ENCODE measurements around the gene GPR137. TPM values are rescaled to one million over a fixed set of nuclear protein-coding genes. Genes with fewer than 3 reads are reported as not detected.

Gene GPR137
- total and polyA plus RNA-seq, 2 experiments from 2014 or later, result 25.2 to 63.9 TPM

GRCh38 chr11:64285885-64286800 lies 495 bp downstream of the GPR137 start:
- Histone ChIP-seq H3K4me2 (peak overlapping the region; percentile 94), H3K9me3 (ENCODE audit: low read depth) (no peaks in the 10 kb centered on the region), H3K79me2 (peaks cover 13% of the 10 kb centered on the region), H3K4me3 (peak overlapping the region; percentile 63), H3K9me2 (replicated peaks; ENCODE audit: insufficient read depth) (no peaks in the 10 kb centered on the region), H2AFZ (peak overlapping the region; percentile 53), H3K36me3 (replicated peaks; ENCODE audit: insufficient read depth, low read depth) (no peaks in the 10 kb centered on the region), H4K20me1 (ENCODE audit: insufficient read depth, poor library complexity, severe bottlenecking) (no peaks in the 10 kb centered on the region), H3K4me1 (ENCODE audit: insufficient read depth) (peaks cover 12% of the 10 kb centered on the region), H3K27ac (peak overlapping the region; percentile 24), H3K27me3 (peaks cover 16% of the 10 kb centered on the region)
- TF ChIP-seq, protein P1, sequence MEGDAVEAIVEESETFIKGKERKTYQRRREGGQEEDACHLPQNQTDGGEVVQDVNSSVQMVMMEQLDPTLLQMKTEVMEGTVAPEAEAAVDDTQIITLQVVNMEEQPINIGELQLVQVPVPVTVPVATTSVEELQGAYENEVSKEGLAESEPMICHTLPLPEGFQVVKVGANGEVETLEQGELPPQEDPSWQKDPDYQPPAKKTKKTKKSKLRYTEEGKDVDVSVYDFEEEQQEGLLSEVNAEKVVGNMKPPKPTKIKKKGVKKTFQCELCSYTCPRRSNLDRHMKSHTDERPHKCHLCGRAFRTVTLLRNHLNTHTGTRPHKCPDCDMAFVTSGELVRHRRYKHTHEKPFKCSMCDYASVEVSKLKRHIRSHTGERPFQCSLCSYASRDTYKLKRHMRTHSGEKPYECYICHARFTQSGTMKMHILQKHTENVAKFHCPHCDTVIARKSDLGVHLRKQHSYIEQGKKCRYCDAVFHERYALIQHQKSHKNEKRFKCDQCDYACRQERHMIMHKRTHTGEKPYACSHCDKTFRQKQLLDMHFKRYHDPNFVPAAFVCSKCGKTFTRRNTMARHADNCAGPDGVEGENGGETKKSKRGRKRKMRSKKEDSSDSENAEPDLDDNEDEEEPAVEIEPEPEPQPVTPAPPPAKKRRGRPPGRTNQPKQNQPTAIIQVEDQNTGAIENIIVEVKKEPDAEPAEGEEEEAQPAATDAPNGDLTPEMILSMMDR (IDR thresholded peaks at IDR 0.05; ENCODE audit: poor library complexity), result no peak
- TF ChIP-seq EZH2phosphoT487 (IDR thresholded peaks at IDR 0.05; ENCODE audit: low read depth, severe bottlenecking, unreplicated experiment) (no peak), EZH2 (IDR thresholded peaks at IDR 0.05; ENCODE audit: borderline replicate concordance) (no peak)
- WGBS (ENCODE audit: low lambda C conversion rate, missing lambda C conversion rate), result 60% methylated on average over 21 of the region's 40 CpGs
- DNase-seq (ENCODE audit: low spot score), result no peak

GRCh38 chr11:64286801-64287159 lies 1.1 kb downstream of the GPR137 start:
- Histone ChIP-seq H3K79me2 (peaks cover 13% of the 10 kb centered on the region), H2AFZ (no peak overlapping the region), H3K4me3 (no peak overlapping the region), H4K20me1 (ENCODE audit: insufficient read depth, poor library complexity, severe bottlenecking) (no peaks in the 10 kb centered on the region), H3K9me3 (ENCODE audit: low read depth) (no peaks in the 10 kb centered on the region), H3K4me2 (no peak overlapping the region), H3K4me1 (ENCODE audit: insufficient read depth) (peaks cover 12% of the 10 kb centered on the region), H3K27me3 (peaks cover 22% of the 10 kb centered on the region), H3K9me2 (replicated peaks; ENCODE audit: insufficient read depth) (no peaks in the 10 kb centered on the region), H3K27ac (no peak overlapping the region), H3K36me3 (replicated peaks; ENCODE audit: insufficient read depth, low read depth) (no peaks in the 10 kb centered on the region)
- 93% methylated on average over 9 of the region's 9 CpGs for WGBS (ENCODE audit: low lambda C conversion rate, missing lambda C conversion rate)
- TF ChIP-seq, protein P1 (IDR thresholded peaks at IDR 0.05; ENCODE audit: poor library complexity), result no peak
- TF ChIP-seq EZH2 (IDR thresholded peaks at IDR 0.05; ENCODE audit: borderline replicate concordance) (no peak), EZH2phosphoT487 (IDR thresholded peaks at IDR 0.05; ENCODE audit: low read depth, severe bottlenecking, unreplicated experiment) (no peak)
- DNase-seq (ENCODE audit: low spot score), result no peak

GRCh38 chr11:64287676-64288352 lies 2.2 kb downstream of the GPR137 start:
- H3K36me3 ChIP-seq (replicated peaks; ENCODE audit: insufficient read depth, low read depth), result no peaks in the 10 kb centered on the region
- peaks cover 13% of the 10 kb centered on the region for H3K79me2 ChIP-seq
- no peak for DNase-seq (ENCODE audit: low spot score)
- no peaks in the 10 kb centered on the region for H4K20me1 ChIP-seq (ENCODE audit: insufficient read depth, poor library complexity, severe bottlenecking)
- H3K9me3 ChIP-seq (ENCODE audit: low read depth), result no peaks in the 10 kb centered on the region
- peaks cover 33% of the 10 kb centered on the region for H3K27me3 ChIP-seq
- WGBS (ENCODE audit: low lambda C conversion rate, missing lambda C conversion rate), result 97% methylated on average over 33 of the region's 33 CpGs
- H3K4me3 ChIP-seq, result no peak overlapping the region
- peaks cover 16% of the 10 kb centered on the region for H3K4me1 ChIP-seq (ENCODE audit: insufficient read depth)
- H3K27ac ChIP-seq, result no peak overlapping the region
- TF ChIP-seq EZH2phosphoT487 (IDR thresholded peaks at IDR 0.05; ENCODE audit: low read depth, severe bottlenecking, unreplicated experiment) (no peak), EZH2 (IDR thresholded peaks at IDR 0.05; ENCODE audit: borderline replicate concordance) (no peak)
- TF ChIP-seq, protein P1 (IDR thresholded peaks at IDR 0.05; ENCODE audit: poor library complexity), result no peak
- H2AFZ ChIP-seq, result no peak overlapping the region
- H3K9me2 ChIP-seq (replicated peaks; ENCODE audit: insufficient read depth), result no peaks in the 10 kb centered on the region
- H3K4me2 ChIP-seq, result no peak overlapping the region

All from hepatocyte (in vitro differentiated cells).